ENCODE data around the gene PPP1R37. TPM values are rescaled to one million over a fixed set of nuclear protein-coding genes. Genes with fewer than 3 reads are reported as not detected.
A peak's percentile ranks its signal among the peaks of the same experiment; 100 is the strongest.

Gene PPP1R37
- total RNA-seq, 2 donors from 2014 or later: 12.4 to 18.3 TPM

DNA sequence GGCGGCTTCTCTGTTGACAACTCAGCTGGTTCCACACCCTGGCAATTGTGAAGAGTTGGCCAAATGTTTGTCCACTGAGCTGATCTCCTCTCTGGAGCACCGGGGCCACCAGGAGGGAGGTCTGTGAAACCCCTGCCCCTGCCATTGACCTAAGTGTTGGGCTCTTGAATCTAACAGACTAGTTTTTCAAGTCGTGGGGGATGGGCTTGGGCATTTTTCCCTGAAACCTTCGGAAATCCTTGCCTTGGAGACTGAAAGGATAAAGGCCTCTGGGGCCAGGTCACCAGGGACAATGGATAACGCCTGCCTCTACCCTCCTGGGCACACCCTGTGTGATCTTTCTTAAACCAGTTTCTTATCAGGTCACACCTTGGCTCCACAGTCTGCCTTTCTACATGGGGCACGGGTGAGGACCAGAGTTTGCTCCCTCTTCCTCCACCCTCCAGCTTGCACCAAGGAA lies 13.0 kb upstream of the PPP1R37 start:
- no peak for ATAC-seq
- Mint-ChIP-seq H3K36me3 (peaks cover 5 to 34% of the 10 kb centered on the region in 2 donors), H3K9me3 (no peaks in the 10 kb centered on the region), H3K27ac (peak overlapping the region; percentile 90 to 97)
- DNase-seq (ENCODE audit: low spot score in 2 of 2): no peak

DNA sequence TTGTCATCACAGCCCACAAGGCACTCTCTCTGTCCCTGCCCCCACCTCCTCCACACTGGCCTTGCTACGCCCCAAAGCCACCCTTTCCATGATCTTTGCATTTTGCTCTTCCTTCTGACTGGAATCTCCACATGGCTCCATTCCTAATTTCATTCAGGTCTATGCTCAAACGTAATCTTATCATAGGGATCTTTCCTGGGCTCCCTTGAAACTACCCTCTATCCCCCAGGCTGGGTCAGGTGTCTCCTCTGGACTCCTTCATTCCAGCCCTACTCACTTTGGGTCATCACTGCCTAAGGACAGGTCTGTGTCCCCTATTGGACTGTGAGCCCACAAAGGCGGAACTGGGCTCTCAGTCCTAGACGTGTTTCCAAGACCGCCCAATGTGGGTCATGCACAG lies 10.8 kb upstream of the PPP1R37 start:
- Mint-ChIP-seq H3K9me3 (no peaks in the 10 kb centered on the region), H3K27ac (peak overlapping the region; percentile 0 to 96), H3K36me3 (peaks cover 5 to 40% of the 10 kb centered on the region in 2 donors)
- no peak for ATAC-seq
- no peak for DNase-seq (ENCODE audit: low spot score in 2 of 2)

DNA sequence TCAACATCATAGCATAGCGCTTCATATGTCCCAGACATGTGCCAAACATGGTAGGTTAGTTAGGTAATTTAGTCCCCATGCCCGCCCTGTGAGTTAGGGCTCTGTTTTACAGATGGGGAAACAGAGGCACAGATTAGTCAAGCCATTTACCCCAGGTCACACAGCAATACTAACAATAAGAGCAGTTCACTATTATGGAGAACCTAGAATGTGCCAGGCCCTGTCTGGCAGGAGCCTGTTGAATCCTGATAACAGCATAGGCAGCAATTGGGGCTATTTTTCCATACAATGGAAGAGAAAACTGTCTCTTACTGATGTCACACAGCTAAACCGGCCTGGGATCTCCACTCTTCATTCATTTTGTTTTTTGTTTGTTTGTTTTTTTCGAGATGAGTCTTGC lies 6.5 kb upstream of the PPP1R37 start:
- DNase-seq (ENCODE audit: low spot score in 2 of 2): no peak
- H3K36me3 Mint-ChIP-seq: peaks cover 5 to 34% of the 10 kb centered on the region in 2 donors
- no peak for ATAC-seq
- peak overlapping the region; percentile 1 to 41 for H3K27ac Mint-ChIP-seq
- no peaks in the 10 kb centered on the region for H3K9me3 Mint-ChIP-seq

DNA sequence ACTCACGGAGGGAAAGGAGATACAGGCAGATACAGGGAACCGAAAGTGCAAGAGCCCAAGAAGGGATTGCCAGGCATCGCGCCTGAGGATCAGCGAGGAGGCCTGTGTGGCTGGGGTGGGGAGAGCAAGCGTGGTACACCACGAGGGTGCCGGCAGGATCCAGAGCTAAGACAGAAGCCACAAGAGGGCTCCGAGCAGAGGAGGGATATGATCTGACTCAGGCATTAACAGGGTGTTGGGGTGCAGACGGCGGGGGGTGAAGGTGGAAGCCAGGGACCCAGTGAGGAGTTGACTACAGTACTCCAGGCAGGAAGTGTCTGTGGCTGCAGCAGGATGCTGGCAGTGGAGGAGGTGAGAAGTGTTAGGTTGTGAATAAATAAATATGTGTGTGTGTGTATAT lies 5.4 kb upstream of the PPP1R37 start:
- DNase-seq (ENCODE audit: low spot score in 2 of 2) (peak in 1 of 2 donors; percentile 25), ATAC-seq (peak; percentile 39 to 43)
- H3K36me3 Mint-ChIP-seq: peaks cover 8 to 25% of the 10 kb centered on the region in 2 donors
- H3K9me3 Mint-ChIP-seq: no peaks in the 10 kb centered on the region
- peak overlapping the region; percentile 41 to 90 for H3K27ac Mint-ChIP-seq

DNA sequence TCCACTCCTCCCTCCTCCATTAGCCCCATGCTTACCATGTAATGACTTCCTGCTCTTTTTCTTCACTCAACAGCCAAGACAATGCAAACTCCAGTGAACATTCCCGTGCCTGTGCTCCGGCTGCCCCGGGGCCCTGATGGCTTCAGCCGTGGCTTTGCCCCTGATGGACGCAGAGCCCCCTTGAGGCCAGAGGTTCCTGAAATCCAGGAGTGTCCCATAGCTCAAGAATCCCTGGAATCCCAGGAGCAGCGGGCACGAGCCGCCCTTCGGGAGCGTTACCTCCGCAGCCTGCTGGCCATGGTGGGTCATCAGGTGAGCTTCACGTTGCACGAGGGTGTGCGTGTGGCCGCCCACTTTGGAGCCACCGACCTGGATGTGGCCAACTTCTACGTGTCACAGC lies 2.9 kb upstream of the PPP1R37 start:
- no peak overlapping the region for H3K27ac Mint-ChIP-seq
- ATAC-seq: no peak
- peaks cover 16 to 31% of the 10 kb centered on the region in 2 donors for H3K36me3 Mint-ChIP-seq
- no peaks in the 10 kb centered on the region for H3K9me3 Mint-ChIP-seq
- DNase-seq (ENCODE audit: low spot score in 2 of 2): no peak

DNA sequence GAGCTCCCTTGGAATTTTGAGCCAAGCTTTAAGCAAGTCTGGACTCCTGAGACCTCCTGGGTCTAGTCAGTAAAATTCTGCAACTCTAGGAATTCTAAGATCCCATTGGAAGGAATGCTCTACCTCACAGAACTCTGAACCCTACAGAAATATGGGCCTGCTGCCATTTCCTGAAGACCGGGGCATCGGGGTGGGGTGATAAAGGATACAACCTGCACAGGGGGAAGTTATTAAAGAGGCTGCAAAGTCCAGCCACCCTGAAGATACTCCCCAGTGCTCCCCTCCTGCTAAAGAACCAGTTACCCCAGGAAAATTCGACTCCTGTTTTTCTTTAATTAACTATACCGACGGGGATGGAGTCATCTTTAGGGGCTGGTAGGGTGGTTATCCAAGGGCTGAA lies 2.4 kb upstream of the PPP1R37 start:
- DNase-seq (ENCODE audit: low spot score in 2 of 2): no peak
- no peak for ATAC-seq
- Mint-ChIP-seq H3K9me3 (no peaks in the 10 kb centered on the region), H3K36me3 (peaks cover 16 to 27% of the 10 kb centered on the region in 2 donors), H3K27ac (no peak overlapping the region)

DNA sequence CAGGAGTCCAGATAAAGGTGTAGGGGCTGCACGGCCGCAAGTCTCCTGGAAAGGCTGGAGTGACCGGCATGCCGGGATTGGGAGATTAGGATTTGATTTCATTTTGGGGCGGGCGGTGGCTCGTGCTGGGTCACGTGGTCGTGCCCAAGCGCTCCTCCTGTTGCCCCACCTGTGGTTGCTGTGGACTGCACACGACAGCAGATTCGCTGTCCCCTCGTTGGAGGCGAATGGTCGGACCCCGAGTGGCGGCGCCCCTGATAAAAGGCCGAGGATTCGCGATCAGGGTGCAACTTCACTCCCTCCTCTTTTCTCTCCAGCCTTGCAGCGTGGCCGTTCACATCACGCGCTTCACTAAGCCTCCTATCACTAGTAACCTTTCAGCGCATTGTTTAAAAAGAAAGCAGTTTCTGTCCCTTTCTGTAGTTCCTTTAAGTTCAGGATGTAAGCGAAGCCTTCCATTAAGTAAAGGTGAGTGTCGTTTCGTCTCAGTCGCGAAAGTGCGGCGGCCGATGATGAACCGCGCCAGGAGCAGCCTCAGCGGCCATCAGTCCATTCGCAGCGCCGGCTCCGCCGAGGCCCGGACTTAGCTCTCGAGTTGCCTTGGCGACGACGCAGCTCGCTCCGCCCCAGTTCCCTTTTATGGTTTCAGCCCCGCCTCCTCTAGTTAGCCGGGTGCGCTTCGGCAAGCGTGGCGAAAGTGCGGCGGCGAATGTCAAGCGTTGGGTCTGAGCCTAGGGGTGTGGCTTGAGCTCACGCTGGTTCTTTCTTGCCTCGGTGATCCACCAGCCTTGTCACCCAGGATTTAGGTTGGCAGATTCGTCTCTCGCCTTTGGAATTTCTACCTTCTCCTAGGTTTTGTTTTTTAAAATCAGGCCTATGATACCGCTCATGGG lies 1.7 kb upstream of the PPP1R37 start:
- peaks cover 16 to 27% of the 10 kb centered on the region in 2 donors for H3K36me3 Mint-ChIP-seq
- H3K9me3 Mint-ChIP-seq: no peaks in the 10 kb centered on the region
- peak; percentile 93 to 99 for DNase-seq (ENCODE audit: low spot score in 2 of 2)
- peak; percentile 84 for ATAC-seq
- H3K27ac Mint-ChIP-seq: peak overlapping the region; percentile 90 to 99

DNA sequence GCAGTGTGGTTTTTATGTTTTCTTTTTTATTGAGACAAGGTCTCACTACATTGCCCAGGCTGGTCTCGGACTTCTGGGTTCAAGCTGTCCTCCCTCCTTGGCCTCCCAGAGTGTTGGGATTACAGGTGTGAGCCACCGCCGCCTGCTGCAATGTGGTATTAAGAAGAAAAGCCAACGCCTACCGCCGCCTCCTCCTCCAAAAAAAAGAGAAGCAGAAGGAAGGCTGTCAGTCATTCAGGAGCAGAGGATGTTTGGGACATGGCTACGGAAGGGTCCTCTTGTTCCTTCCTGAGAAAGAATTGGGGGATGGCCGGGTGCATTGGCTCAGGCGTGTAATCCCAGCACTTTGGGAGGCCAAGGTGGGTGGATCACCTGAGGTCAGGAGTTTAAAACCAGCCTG lies 1.2 kb downstream of the PPP1R37 start:
- Mint-ChIP-seq H3K36me3 (peaks cover 16 to 20% of the 10 kb centered on the region in 2 donors), H3K27ac (peak overlapping the region; percentile 86 to 90), H3K9me3 (no peaks in the 10 kb centered on the region)
- no peak for DNase-seq (ENCODE audit: low spot score in 2 of 2)
- ATAC-seq: no peak

DNA sequence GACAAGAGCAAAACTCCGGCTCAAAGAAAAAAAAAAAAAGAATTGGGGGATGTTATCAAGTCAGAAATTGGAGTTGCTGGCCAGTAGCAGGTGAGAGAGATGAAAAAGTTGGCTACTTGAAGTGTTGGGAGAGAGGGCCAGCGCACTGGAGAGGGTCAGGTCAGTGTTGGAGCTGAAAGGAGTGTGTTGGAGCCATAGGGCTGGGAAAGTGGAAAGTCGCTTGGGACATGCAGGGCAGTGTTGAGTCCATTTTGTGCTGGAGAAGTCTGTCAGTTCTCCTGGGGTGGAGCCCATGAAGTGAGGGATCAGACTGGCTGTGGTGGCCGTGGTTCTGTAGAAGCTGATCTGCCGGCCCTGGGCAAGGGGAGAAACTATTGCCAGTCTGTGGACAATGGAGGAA lies 1.7 kb downstream of the PPP1R37 start:
- peak overlapping the region; percentile 26 to 90 for H3K27ac Mint-ChIP-seq
- H3K9me3 Mint-ChIP-seq: no peaks in the 10 kb centered on the region
- peaks cover 16 to 20% of the 10 kb centered on the region in 2 donors for H3K36me3 Mint-ChIP-seq
- DNase-seq (ENCODE audit: low spot score in 2 of 2) (no peak), ATAC-seq (no peak)

DNA sequence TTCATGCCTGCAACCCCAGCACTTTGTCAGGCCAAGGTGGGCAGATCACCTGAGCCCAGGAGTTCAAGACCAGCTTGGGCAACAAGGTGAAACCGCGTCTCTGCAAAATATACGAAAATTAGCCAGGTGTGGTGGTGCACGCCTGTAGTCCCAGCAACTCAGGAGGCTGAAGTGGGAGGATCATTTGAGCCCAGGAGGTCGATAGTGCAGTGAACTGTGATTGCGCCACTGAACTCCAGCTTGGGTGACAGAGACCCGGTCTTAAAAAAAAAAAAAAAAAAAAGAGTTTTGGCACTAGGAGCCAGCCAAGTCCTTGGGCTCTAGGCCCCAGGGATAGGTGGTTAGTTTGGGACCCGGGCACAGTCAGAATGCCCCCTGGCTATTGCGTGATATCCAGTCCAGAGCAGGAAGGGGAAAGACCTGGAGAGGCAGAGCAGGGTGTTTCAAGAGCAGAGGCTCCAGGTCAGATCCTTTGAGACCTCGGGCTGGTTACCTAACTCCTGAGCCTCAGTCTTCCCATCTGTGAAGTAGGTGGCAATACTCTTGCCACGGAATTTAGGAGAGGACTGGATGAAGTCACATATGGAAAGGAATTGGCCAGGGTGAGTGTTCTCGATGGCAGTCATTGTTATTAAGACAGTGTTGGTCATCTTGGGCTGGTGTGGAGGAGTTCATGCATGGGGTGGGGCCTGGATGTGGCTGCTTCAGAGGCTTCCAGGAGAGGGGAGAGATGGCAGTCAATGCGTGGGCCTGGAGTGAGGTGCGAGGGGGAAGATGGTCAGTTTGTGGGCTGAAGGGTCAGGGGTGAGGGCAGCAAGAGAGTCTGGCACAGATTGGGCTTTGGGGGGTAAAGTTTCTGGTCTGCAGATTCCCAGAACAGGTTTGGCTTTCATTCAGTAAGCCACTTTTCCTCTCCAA lies 2.8 kb downstream of the PPP1R37 start:
- Mint-ChIP-seq H3K9me3 (no peaks in the 10 kb centered on the region), H3K27ac (peak overlapping the region in 1 of 2 donors; percentile 60), H3K36me3 (peaks cover 14 to 16% of the 10 kb centered on the region in 2 donors)
- no peak for ATAC-seq
- DNase-seq (ENCODE audit: low spot score in 2 of 2): no peak

DNA sequence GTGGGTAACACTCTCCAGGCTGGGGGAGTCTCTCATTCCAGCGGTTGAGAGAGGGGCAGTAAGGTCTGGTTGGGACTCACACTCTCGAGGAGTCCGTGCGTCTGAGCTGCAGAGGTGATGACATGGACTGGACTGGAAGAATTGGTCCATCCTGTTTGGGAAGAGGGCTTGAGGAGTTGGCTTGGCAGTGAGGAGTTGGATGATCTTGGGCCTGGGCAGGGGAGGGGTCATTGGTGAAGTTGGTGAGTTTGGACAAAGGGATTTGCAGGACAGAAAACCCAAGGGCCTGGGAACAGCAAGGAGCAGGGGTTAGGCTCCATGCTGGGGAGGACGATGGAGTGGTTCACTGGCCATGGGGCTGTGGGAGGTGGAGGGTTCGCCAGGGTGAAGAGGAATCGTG lies 3.7 kb downstream of the PPP1R37 start:
- no peaks in the 10 kb centered on the region for H3K9me3 Mint-ChIP-seq
- no peak for DNase-seq (ENCODE audit: low spot score in 2 of 2)
- peaks cover 8 to 9% of the 10 kb centered on the region in 2 donors for H3K36me3 Mint-ChIP-seq
- peak overlapping the region; percentile 60 to 63 for H3K27ac Mint-ChIP-seq
- no peak for ATAC-seq

DNA sequence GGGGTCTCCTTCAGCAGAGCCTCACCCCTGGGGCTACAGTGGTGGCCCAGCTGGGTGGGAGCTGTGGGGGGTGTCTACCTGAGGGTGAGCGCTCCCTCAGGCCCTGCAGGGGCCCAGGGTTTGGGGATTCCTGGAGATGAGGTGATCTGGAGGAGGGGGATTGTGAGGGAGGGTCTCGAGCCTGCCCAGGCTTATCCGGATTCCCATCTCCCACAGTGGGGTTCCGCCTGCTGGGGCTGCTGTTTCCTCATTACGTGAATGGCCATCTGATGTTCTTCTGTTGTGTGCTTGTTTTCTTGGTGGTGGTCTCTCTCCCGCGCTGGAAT lies 4.4 kb downstream of the PPP1R37 start:
- Mint-ChIP-seq H3K36me3 (peaks cover 8% of the 10 kb centered on the region in 2 donors), H3K9me3 (no peaks in the 10 kb centered on the region), H3K27ac (peak overlapping the region; percentile 60 to 92)
- DNase-seq (ENCODE audit: low spot score in 2 of 2) (no peak), ATAC-seq (no peak)

DNA sequence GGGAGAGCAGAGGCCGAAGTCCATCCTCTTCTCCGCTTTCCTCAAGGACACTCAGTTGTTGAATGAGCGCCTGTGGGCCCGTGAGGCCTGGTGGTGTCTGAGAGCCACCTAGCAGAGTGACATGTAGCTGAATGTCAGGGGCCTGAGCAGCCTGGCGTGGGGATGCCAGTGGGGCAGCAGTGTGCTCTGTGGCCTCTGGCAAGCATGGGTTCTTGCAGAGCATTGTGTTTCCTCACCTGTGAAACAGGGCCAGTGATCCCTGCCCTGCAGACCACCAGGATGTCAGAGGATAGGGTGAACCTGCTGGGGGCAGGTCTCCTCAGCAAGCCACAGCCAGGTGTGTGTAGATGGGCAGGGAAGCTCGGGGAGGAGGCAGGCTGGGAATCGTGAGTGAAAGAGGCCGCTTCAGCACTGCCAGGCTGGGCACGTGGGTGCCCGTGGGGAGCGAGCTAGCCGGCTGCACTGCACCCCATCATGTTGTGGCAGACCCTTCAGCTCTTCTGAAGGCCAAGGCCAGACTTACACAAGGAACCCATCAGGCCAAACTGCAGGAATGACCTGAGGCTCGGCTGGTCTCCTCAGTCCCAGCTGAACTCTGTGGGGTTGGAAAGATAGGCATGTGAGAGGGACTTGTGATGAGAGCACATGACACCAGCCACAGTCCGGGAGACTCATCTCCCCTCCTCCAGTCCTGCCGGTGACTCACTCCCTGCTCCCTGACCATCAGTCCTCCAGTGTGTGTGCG lies 5.0 kb downstream of the PPP1R37 start:
- Mint-ChIP-seq H3K9me3 (no peaks in the 10 kb centered on the region), H3K27ac (peak overlapping the region; percentile 60 to 92), H3K36me3 (peaks cover 8% of the 10 kb centered on the region in 2 donors)
- ATAC-seq (peak in 1 of 2 donors; percentile 35), DNase-seq (ENCODE audit: low spot score in 2 of 2) (no peak)

DNA sequence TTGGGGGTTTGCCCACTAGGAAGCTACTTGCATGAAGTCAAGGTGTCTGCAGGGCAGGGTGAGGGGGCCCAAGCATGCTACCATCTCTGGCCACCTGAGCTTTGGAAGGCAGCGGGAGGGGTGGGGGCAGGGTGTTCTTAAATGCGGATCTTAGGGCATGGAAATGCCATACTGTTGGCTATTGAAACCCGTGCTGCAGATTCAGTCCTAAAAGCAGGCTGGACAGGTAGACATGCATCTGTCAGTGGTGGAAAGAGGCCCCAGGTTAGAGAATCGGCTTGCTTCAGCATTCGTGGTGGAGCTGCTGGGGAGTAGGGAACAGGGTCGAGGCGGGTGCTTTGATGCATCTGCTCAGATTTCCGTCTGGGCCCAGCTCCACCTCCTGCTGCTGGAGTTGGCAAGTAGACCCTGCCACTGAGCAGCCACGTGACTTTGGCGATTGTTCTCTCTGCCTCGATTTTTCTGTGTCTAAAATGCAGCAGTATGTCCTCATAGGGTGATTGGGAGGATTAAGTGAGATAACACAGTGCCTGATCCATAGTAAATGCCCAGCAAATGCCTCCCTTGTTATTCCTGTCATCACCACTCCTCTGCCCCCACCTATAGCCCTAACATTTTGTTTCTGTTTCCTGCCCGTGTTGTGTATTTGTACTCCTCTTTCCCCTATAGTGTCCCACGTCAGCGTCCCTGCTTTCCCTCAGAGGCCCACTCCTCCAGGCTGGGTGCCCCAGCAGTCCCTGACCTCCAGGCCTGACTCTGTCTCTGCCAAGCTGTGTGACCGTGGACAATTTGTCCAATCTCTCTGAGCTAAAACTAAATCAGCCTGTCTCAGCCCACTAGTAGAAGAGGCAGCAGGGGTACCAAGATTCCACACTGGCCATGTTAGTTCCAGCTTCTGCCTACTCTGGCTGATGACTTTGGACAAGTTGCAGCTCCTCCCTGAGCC lies 5.8 kb downstream of the PPP1R37 start:
- peaks cover 3 to 4% of the 10 kb centered on the region in 2 donors for H3K36me3 Mint-ChIP-seq
- no peak for DNase-seq (ENCODE audit: low spot score in 2 of 2)
- H3K27ac Mint-ChIP-seq: no peak overlapping the region
- ATAC-seq: no peak
- no peaks in the 10 kb centered on the region for H3K9me3 Mint-ChIP-seq

DNA sequence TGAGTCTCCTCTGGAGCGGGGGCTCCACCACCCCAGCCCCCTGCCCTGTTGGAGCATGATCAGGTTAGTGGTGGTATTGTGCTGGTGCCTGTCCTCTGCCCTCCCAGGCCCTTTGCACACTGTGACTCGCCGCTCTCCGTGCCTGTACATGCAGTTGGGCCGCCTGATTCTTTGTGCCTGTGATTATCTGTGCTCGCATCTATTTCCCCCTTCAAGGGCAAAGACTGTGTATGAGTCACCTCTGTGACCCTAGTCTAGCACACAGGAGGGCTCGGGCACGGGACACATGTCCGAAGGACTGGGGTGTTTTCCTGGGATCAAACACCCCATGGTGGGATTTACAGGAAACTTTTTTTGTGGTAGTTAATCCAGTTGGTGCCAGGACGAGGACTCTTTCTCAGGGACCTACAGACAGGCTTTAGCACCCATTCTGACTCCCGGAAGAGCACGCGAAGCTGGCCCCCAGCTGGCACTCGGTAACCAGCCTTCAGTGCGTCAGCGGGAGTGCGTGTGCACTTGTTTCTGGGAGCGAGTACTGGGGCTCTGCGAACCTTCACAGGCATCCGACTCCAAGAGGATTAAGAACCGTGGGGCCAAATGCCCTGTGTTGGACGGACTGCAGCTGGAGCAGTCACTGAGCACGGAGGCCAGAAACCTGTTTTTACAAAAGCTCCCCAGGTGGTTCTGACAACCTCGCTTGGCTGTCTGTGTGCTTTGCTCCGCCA lies 6.7 kb downstream of the PPP1R37 start:
- H3K27ac Mint-ChIP-seq: no peak overlapping the region
- no peaks in the 10 kb centered on the region for H3K36me3 Mint-ChIP-seq
- no peak for DNase-seq (ENCODE audit: low spot score in 2 of 2)
- ATAC-seq: no peak
- H3K9me3 Mint-ChIP-seq: no peaks in the 10 kb centered on the region

Measured in activated naive CD4-positive, alpha-beta T cell treated with anti-CD3 and anti-CD28 coated beads, Interleukin-2, amount 50 U/mL, for 72 hours (primary cell).